Measurements from ENCODE around the gene TFF3.

The TFF3 gene

DNA sequence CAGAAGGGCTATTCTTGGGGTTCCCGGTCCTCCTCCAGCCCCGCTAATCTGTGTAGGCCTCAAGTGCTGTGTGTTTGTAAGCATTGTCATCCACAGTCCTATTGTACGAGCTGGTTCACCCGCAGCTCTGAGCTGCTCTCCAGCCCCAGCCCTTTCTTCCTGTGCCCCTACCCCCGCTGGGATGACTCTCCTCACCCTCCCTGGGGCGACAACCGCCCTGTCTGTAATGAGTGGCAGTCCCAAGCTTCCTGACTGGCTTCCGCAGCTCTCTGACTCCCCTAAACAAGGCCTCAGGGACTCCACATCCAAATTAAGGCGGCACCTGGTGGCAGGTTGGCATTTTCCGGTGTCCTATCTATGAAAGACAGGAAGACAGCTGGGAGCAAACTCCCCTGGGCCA, 45.8 kb downstream of the TFF3 start:
- Histone ChIP-seq H3K9me3 (ENCODE audit: insufficient read depth, low read length) (no peaks in the 10 kb centered on the region), H2AFZ (ENCODE audit: low read depth, low read length, severe bottlenecking) (no peak overlapping the region), H3F3A (ENCODE audit: insufficient read depth) (no peaks in the 10 kb centered on the region), H4K20me1 (ENCODE audit: low read depth, low read length) (no peaks in the 10 kb centered on the region), H3K27me3 (ENCODE audit: low read length) (no peaks in the 10 kb centered on the region), H3K79me2 (ENCODE audit: insufficient read depth, low read length) (no peaks in the 10 kb centered on the region), H3K4me2 (ENCODE audit: low read depth, low read length, poor library complexity, severe bottlenecking) (no peak overlapping the region), H3K9me2 (replicated peaks; ENCODE audit: insufficient read depth, low read length) (no peaks in the 10 kb centered on the region), H3K4me3 (ENCODE audit: insufficient read depth, low read length, poor library complexity, severe bottlenecking) (no peak overlapping the region), H3K9ac (ENCODE audit: low read length) (no peak overlapping the region), H3K27ac (ENCODE audit: low read depth, low read length) (no peak overlapping the region), H3K36me3 (ENCODE audit: low read length) (no peaks in the 10 kb centered on the region)
- TF ChIP-seq EZH2phosphoT487 (conservative IDR thresholded peaks at IDR 0.05; ENCODE audit: low read length): no peak
- TF ChIP-seq, protein P1, sequence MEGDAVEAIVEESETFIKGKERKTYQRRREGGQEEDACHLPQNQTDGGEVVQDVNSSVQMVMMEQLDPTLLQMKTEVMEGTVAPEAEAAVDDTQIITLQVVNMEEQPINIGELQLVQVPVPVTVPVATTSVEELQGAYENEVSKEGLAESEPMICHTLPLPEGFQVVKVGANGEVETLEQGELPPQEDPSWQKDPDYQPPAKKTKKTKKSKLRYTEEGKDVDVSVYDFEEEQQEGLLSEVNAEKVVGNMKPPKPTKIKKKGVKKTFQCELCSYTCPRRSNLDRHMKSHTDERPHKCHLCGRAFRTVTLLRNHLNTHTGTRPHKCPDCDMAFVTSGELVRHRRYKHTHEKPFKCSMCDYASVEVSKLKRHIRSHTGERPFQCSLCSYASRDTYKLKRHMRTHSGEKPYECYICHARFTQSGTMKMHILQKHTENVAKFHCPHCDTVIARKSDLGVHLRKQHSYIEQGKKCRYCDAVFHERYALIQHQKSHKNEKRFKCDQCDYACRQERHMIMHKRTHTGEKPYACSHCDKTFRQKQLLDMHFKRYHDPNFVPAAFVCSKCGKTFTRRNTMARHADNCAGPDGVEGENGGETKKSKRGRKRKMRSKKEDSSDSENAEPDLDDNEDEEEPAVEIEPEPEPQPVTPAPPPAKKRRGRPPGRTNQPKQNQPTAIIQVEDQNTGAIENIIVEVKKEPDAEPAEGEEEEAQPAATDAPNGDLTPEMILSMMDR (IDR thresholded peaks at IDR 0.05; ENCODE audit: insufficient read depth, low read length, poor library complexity, severe bottlenecking): no peak

DNA sequence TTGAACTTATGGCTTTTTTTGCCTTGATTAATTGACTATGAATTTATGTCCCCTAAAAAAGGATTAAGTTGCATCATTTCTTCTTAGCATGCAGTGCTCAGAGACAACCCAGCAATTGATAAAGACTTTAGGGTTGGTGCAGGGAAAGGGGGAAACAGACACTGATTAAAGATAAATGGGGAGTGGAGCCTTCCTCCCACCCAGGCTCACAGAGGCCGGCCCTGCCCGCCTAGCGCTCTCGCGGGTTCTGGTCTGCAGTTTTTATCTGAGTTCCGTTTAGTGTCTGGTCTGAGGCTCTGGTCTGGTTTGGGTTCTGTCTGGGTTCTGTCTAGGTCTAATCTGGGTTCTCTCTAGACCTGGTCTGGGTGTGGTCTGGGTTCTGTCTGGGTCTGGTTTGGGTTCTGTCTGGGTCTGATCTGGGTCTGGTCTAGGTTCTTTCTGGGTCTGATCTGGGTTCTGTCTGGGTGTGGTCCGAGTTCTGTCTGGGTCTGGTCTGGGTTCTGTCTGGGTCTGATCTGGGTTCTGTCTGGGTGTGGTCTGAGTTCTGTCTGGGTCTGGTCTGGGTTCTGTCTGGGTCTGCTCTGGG, 48.1 kb downstream of the TFF3 start:
- H3K4me3 ChIP-seq (ENCODE audit: insufficient read depth, low read length, poor library complexity, severe bottlenecking): no peak overlapping the region
- H3K9ac ChIP-seq (ENCODE audit: low read length): no peak overlapping the region
- no peaks in the 10 kb centered on the region for H3K79me2 ChIP-seq (ENCODE audit: insufficient read depth, low read length)
- no peaks in the 10 kb centered on the region for H4K20me1 ChIP-seq (ENCODE audit: low read depth, low read length)
- no peaks in the 10 kb centered on the region for H3K36me3 ChIP-seq (ENCODE audit: low read length)
- no peaks in the 10 kb centered on the region for H3K9me2 ChIP-seq (replicated peaks; ENCODE audit: insufficient read depth, low read length)
- H3K9me3 ChIP-seq (ENCODE audit: insufficient read depth, low read length): no peaks in the 10 kb centered on the region
- TF ChIP-seq, protein P1 (IDR thresholded peaks at IDR 0.05; ENCODE audit: insufficient read depth, low read length, poor library complexity, severe bottlenecking): no peak
- no peak for TF ChIP-seq EZH2phosphoT487 (conservative IDR thresholded peaks at IDR 0.05; ENCODE audit: low read length)
- H3F3A ChIP-seq (ENCODE audit: insufficient read depth): no peaks in the 10 kb centered on the region
- H3K27ac ChIP-seq (ENCODE audit: low read depth, low read length): no peak overlapping the region
- H3K27me3 ChIP-seq (ENCODE audit: low read length): no peaks in the 10 kb centered on the region
- no peak overlapping the region for H3K4me2 ChIP-seq (ENCODE audit: low read depth, low read length, poor library complexity, severe bottlenecking)
- no peak overlapping the region for H2AFZ ChIP-seq (ENCODE audit: low read depth, low read length, severe bottlenecking)

- no peak overlapping the region for H3K9ac ChIP-seq (ENCODE audit: low read length)
- H3K4me3 ChIP-seq (ENCODE audit: insufficient read depth, low read length, poor library complexity, severe bottlenecking): no peak overlapping the region
- H3K9me2 ChIP-seq (replicated peaks; ENCODE audit: insufficient read depth, low read length): no peaks in the 10 kb centered on the region
- H2AFZ ChIP-seq (ENCODE audit: low read depth, low read length, severe bottlenecking): no peak overlapping the region
- no peaks in the 10 kb centered on the region for H3K9me3 ChIP-seq (ENCODE audit: insufficient read depth, low read length)
- H3K27ac ChIP-seq (ENCODE audit: low read depth, low read length): no peak overlapping the region
- TF ChIP-seq, protein P1 (IDR thresholded peaks at IDR 0.05; ENCODE audit: insufficient read depth, low read length, poor library complexity, severe bottlenecking): no peak
- TF ChIP-seq EZH2phosphoT487 (conservative IDR thresholded peaks at IDR 0.05; ENCODE audit: low read length): no peak
- no peaks in the 10 kb centered on the region for H3K79me2 ChIP-seq (ENCODE audit: insufficient read depth, low read length)
- H4K20me1 ChIP-seq (ENCODE audit: low read depth, low read length): no peaks in the 10 kb centered on the region
- no peaks in the 10 kb centered on the region for H3F3A ChIP-seq (ENCODE audit: insufficient read depth)
- H3K36me3 ChIP-seq (ENCODE audit: low read length): no peaks in the 10 kb centered on the region
- H3K4me2 ChIP-seq (ENCODE audit: low read depth, low read length, poor library complexity, severe bottlenecking): no peak overlapping the region
- H3K27me3 ChIP-seq (ENCODE audit: low read length): no peaks in the 10 kb centered on the region
Observed at GRCh38 chr21:42265231-42265812, 49.9 kb downstream of the TFF3 start.

All from SU-DHL-6 (cell line).